PC-3 (cell line): ENCODE results near the gene ALOXE3. TPM values are rescaled to one million over a fixed set of nuclear protein-coding genes. Genes with fewer than 3 reads are reported as not detected.

Experiments
- ATAC-seq: fragments of 200-7000 bp; cut with Tn5 transposase; 2 replicates; pipeline ENCODE4 v1.9.1; 2020; ENCODE audit warnings: mild to moderate bottlenecking, moderate library complexity
- BruUV-seq: library from RNA; stranded (reverse); fragments of 400-500 nt; replicated peaks from 2 replicates; lab custom pipeline; 2021; lab: Mats Ljungman, UMichigan
- CTCF ChIA-PET: fragments of 300-600 bp; sonication (Branson Sonifier 250); formaldehyde crosslinking; loops from one replicate; lab custom pipeline; 2022; ENCODE audit warnings: antibody characterized with exemption; lab: Charles Lee
- POLR2A ChIA-PET: fragments of 300-600 bp; sonication (Branson Sonifier 250); formaldehyde crosslinking; loops from one replicate; lab custom pipeline; 2022; ENCODE audit warnings: antibody characterized with exemption; ENCODE audit not compliant: unreplicated experiment; lab: Charles Lee
- DNase-seq: peaks from one replicate; pipeline ENCODE4 v3.0.0-alpha.2; 2015
- H2AFZ ChIP-seq: fragments of 300-600 bp; sonication (generic); 2 replicates; pipeline ENCODE4 v1.6.0; 2016; ENCODE audit warnings: antibody characterized with exemption, low read length
- H3F3A ChIP-seq: fragments of 300-600 bp; sonication (generic); one replicate; pipeline ENCODE4 v1.6.0; 2017; ENCODE audit warnings: antibody characterized with exemption, low read length, control low read depth, mild to moderate bottlenecking; ENCODE audit not compliant: unreplicated experiment
- H3K27ac ChIP-seq: fragments of 300-600 bp; sonication (generic); 2 replicates; pipeline ENCODE4 v1.5.1; 2016; ENCODE audit warnings: mild to moderate bottlenecking, low read length
- H3K27me3 ChIP-seq: fragments of 300-600 bp; sonication (generic); 2 replicates; pipeline ENCODE4 v1.6.1; 2016; ENCODE audit warnings: low read length, mixed read lengths
- H3K36me3 ChIP-seq: fragments of 300-600 bp; sonication (generic); 2 replicates; pipeline ENCODE4 v1.6.1; 2016; ENCODE audit warnings: low read depth, mixed run types, low read length, mixed read lengths
- H3K4me1 ChIP-seq: fragments of 300-600 bp; sonication (generic); 2 replicates; pipeline ENCODE4 v1.5.1; 2016; ENCODE audit warnings: low read length; ENCODE audit not compliant: insufficient read depth
- H3K4me2 ChIP-seq: fragments of 300-600 bp; sonication (generic); 2 replicates; pipeline ENCODE4 v1.6.0; 2016; ENCODE audit warnings: low read length
- H3K4me3 ChIP-seq: fragments of 300-600 bp; sonication (generic); 2 replicates; pipeline ENCODE4 v1.5.1; 2016; ENCODE audit warnings: mild to moderate bottlenecking, low read length, mixed read lengths
- H3K79me2 ChIP-seq: fragments of 300-600 bp; sonication (generic); 2 replicates; pipeline ENCODE4 v1.6.1; 2017; ENCODE audit warnings: low read length, mixed read lengths
- H3K9ac ChIP-seq: fragments of 300-600 bp; sonication (generic); 2 replicates; pipeline ENCODE4 v1.6.0; 2016; ENCODE audit warnings: mild to moderate bottlenecking, low read length
- H3K9me2 ChIP-seq: fragments of 300-600 bp; sonication (generic); replicated peaks from 2 replicates; pipeline ENCODE4 v1.6.1; 2016; ENCODE audit warnings: mixed run types, low read length, mixed read lengths
- H3K9me3 ChIP-seq: fragments of 300-600 bp; sonication (generic); 2 replicates; pipeline ENCODE4 v1.6.1; 2016; ENCODE audit warnings: low read length, mixed read lengths
- H4K20me1 ChIP-seq: fragments of 300-600 bp; sonication (generic); 2 replicates; pipeline ENCODE4 v1.6.1; 2016; ENCODE audit warnings: low read length, mixed read lengths
- CTCF ChIP-seq: fragments of 300-600 bp; sonication (generic); conservative IDR thresholded peaks from 2 replicates; pipeline ENCODE4 v1.5.1; 2017; ENCODE audit warnings: antibody characterized with exemption, low read depth, mild to moderate bottlenecking, low read length
- EZH2 ChIP-seq: fragments of 300-600 bp; sonication (generic); IDR thresholded peaks from one replicate; pipeline ENCODE4 v1.6.1; 2017; ENCODE audit warnings: antibody characterized with exemption, mild to moderate bottlenecking, low read length; ENCODE audit not compliant: unreplicated experiment
- EZH2phosphoT487 ChIP-seq: fragments of 300-600 bp; sonication (generic); IDR thresholded peaks from 2 replicates; pipeline ENCODE4 v1.6.1; 2018; ENCODE audit warnings: mild to moderate bottlenecking, antibody characterized with exemption, low read length, borderline replicate concordance
- intact Hi-C: fragments of 100-400 bp; cut with micrococcal nuclease; formaldehyde crosslinking; loops from 2 replicates; pipeline ENCODE4 v1.9.0; 2023
- total RNA-seq: library from RNA; depleted of rRNA; stranded (reverse); fragments of >200 nt; gene quantifications from 2 replicates; pipeline ENCODE4 v1.2.3, GENCODE V29; 2014

Gene ALOXE3
- total RNA-seq, 1 experiment from 2014 or later: 1.4 TPM

- ATAC-seq: no peak
- CTCF ChIA-PET: no interaction called here
- intact Hi-C loops: no loop called here
These were observed 23.0 kb downstream of the ALOXE3 start for GRCh38 chr17:8095361-8095760.

GRCh38 chr17:8091033-8091687 is 27.2 kb downstream of the ALOXE3 start:
- no peaks in the 10 kb centered on the region for H3K36me3 ChIP-seq
- no peak for TF ChIP-seq CTCF
- no peak for TF ChIP-seq EZH2phosphoT487
- TF ChIP-seq EZH2: no peak
- no peaks in the 10 kb centered on the region for H3K9me2 ChIP-seq
- no peak overlapping the region for H3K27ac ChIP-seq
- intact Hi-C loops: no loop called here
- no peaks in the 10 kb centered on the region for H3K4me1 ChIP-seq
- no peaks in the 10 kb centered on the region for H3K79me2 ChIP-seq
- ATAC-seq (no peak), DNase-seq (no peak)
- no peaks in the 10 kb centered on the region for H3K9me3 ChIP-seq
- H3F3A ChIP-seq: no peaks in the 10 kb centered on the region
- no peaks in the 10 kb centered on the region for H3K27me3 ChIP-seq
- no peaks in the 10 kb centered on the region for H4K20me1 ChIP-seq
- H3K9ac ChIP-seq: no peak overlapping the region
- POLR2A ChIA-PET: interaction anchor here (0.6 kb wide), 1 partner anchor 773 kb away, joined by 12 read pairs; no protein-coding TSS in a partner anchor
- H2AFZ ChIP-seq: no peak overlapping the region
- CTCF ChIA-PET: no interaction called here
- H3K4me3 ChIP-seq: no peak overlapping the region
- BruUV-seq: no TSS peak
- H3K4me2 ChIP-seq: no peak overlapping the region

More at GRCh38 chr17:8095361-8095760, 23.0 kb downstream of the ALOXE3 start:
- Histone ChIP-seq H3K27me3 (no peaks in the 10 kb centered on the region), H3K27ac (no peak overlapping the region), H3K36me3 (no peaks in the 10 kb centered on the region), H3K9me3 (no peaks in the 10 kb centered on the region), H3K4me1 (no peaks in the 10 kb centered on the region), H2AFZ (no peak overlapping the region), H3F3A (no peaks in the 10 kb centered on the region), H3K9me2 (no peaks in the 10 kb centered on the region), H3K4me3 (no peak overlapping the region), H3K4me2 (no peak overlapping the region), H3K9ac (no peak overlapping the region), H3K79me2 (no peaks in the 10 kb centered on the region), H4K20me1 (no peaks in the 10 kb centered on the region)
- POLR2A ChIA-PET: no interaction called here
- no TSS peak for BruUV-seq
- DNase-seq: no peak
- TF ChIP-seq EZH2: no peak
- TF ChIP-seq EZH2phosphoT487: no peak
- no peak for TF ChIP-seq CTCF

- no peak overlapping the region for H3K9ac ChIP-seq
- no peak overlapping the region for H3K4me2 ChIP-seq
- no peak for TF ChIP-seq EZH2phosphoT487
- no peak for TF ChIP-seq CTCF
- TF ChIP-seq EZH2: no peak
- H3K36me3 ChIP-seq: no peaks in the 10 kb centered on the region
- H3K9me3 ChIP-seq: no peaks in the 10 kb centered on the region
- CTCF ChIA-PET: no interaction called here
- intact Hi-C loops: no loop called here
- no peak for ATAC-seq
- POLR2A ChIA-PET: no interaction called here
- H3K27ac ChIP-seq: no peak overlapping the region
- no peak overlapping the region for H2AFZ ChIP-seq
- BruUV-seq: no TSS peak
- H3K4me1 ChIP-seq: no peaks in the 10 kb centered on the region
- no peak for DNase-seq
- H3K9me2 ChIP-seq: no peaks in the 10 kb centered on the region
- no peaks in the 10 kb centered on the region for H3K27me3 ChIP-seq
- no peaks in the 10 kb centered on the region for H3F3A ChIP-seq
- H3K79me2 ChIP-seq: no peaks in the 10 kb centered on the region
- no peaks in the 10 kb centered on the region for H4K20me1 ChIP-seq
- H3K4me3 ChIP-seq: no peak overlapping the region
These were observed 28.6 kb downstream of the ALOXE3 start for GRCh38 chr17:8089728-8090127.
